DND-41 (cell line): ENCODE measurements around the gene NKAIN2.

Experiments
- CTCF ChIP-seq: IDR thresholded peaks from 2 replicates; pipeline ENCODE4 v1.5.1; 2012; ENCODE audit warnings: borderline replicate concordance, low read length, moderate library complexity, mild to moderate bottlenecking; ENCODE audit not compliant: poor library complexity, severe bottlenecking; ENCODE audit errors: extremely low read depth
- EZH2 ChIP-seq: IDR thresholded peaks from 3 replicates; pipeline ENCODE4 v1.6.1; 2012; ENCODE audit warnings: borderline replicate concordance, low read depth, mild to moderate bottlenecking, moderate library complexity, low read length, inconsistent platforms; ENCODE audit not compliant: severe bottlenecking

GRCh38 chr6:124659427-124659826 is 855.8 kb downstream of the NKAIN2 start:
- TF ChIP-seq EZH2 (no peak), CTCF (no peak)
